ENCODE results near the gene EAF1. TPM values are rescaled to one million over a fixed set of nuclear protein-coding genes. Genes with fewer than 3 reads are reported as not detected.

EAF1 gene
- total RNA-seq: 16.0 and 17.8 TPM in 2 replicates
- long read RNA-seq, full-length matches to known transcripts: 24 of 33 reads
- long read RNA-seq, partial matches to known transcripts: 2 of 33 reads
- long read RNA-seq, other reads (novel, unspliced or antisense): 7 of 33 reads

DNA sequence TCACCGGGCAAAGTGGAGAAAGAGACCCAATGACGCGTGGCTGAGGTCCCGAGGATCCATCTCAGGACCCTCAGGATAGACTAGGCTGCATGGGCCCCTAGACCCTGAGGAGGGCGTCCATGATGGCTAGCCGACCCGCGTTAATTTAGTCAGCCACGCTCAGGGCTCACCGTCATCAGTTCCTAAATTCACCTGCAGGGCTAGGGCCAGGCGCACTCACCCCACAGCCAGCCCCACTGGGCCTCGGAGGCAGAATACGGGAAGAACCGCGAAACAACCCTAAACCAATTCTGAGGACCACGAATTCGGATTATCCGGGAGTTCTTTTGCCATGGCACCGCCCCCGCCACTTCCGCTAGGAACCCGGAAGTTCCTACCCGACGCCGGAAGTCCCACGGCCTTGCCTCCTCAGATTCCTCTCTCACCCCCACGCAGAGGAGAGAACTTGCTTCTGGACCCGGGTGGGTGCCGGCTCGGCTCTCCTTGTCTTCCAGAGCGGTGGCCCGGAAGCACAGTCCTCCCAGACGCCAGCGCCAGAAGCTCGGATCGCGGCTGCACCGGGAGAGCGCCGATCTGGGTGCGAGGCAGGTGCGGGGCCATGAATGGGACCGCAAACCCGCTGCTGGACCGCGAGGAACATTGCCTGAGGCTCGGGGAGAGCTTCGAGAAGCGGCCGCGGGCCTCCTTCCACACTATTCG, at the start of gene EAF1, which contains the start of gene METTL6:
Gene EAF1 (plus strand): TSS at position 417 of the 699 bp plus-strand sequence. CDS start 182 bp downstream, at position 599.
Gene METTL6 (minus strand): TSS at position 363 of the 699 bp plus-strand sequence. CDS start 1,033 bp downstream, outside the sequence.
- Mint-ChIP-seq H3K27ac (ENCODE audit: unreplicated experiment) (peak within 1 kb of the TSS; percentile 93), H3K9me3 (ENCODE audit: unreplicated experiment) (no peaks in the 10 kb centered on the region), H3K36me3 (ENCODE audit: unreplicated experiment) (peaks cover 19% of the 10 kb centered on the region), H3K4me1 (ENCODE audit: unreplicated experiment) (peaks cover 36% of the 10 kb centered on the region), H3K27me3 (ENCODE audit: unreplicated experiment) (no peaks in the 10 kb centered on the region), H3K4me3 (ENCODE audit: unreplicated experiment) (peak within 1 kb of the TSS; percentile 94)
- DNase-seq (ENCODE audit: extremely low spot score, unreplicated experiment): peak; percentile 90
- TF ChIP-seq, protein P1, sequence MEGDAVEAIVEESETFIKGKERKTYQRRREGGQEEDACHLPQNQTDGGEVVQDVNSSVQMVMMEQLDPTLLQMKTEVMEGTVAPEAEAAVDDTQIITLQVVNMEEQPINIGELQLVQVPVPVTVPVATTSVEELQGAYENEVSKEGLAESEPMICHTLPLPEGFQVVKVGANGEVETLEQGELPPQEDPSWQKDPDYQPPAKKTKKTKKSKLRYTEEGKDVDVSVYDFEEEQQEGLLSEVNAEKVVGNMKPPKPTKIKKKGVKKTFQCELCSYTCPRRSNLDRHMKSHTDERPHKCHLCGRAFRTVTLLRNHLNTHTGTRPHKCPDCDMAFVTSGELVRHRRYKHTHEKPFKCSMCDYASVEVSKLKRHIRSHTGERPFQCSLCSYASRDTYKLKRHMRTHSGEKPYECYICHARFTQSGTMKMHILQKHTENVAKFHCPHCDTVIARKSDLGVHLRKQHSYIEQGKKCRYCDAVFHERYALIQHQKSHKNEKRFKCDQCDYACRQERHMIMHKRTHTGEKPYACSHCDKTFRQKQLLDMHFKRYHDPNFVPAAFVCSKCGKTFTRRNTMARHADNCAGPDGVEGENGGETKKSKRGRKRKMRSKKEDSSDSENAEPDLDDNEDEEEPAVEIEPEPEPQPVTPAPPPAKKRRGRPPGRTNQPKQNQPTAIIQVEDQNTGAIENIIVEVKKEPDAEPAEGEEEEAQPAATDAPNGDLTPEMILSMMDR (IDR thresholded peaks at IDR 0.05): peak; percentile 32

DNA sequence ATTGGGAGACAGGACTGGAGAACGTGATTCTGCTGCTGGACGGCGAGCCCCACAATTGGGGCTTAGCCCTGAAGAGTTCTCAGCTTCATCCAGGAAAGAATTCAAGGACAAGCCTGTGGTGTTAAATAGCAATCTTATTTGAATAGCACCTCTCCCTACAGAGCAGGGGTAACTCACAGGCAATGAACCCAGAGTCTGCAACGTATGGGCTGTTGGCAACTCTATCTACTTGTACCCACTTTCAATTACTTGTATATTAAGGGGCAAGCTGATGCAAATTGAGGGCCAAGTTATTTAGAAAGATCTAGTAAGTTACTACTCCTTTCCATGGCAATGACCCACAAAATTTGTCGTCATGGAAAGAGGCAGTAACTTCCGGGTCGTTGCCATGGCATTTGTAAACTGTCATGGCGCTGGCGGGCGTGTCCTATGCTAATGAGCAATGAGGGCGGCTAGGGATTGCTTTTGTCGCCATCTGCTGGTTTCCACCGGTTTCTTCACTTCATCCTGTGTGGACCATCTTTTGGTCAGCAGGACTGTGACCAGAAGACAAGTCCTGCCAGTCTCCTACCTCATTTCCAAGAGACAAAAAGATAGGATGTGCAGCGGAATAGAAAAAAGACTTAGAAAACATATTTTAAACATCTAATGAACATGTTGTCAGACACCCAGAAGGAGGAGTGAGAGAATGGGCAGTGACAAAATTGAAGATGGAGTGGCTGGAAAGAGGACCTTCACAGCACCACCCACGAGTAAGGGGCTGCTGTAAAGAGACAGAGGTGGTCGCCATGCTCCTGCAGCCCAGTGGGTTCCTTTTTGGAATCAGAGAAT, 49.2 kb upstream of the EAF1 start:
- Mint-ChIP-seq H3K27me3 (ENCODE audit: unreplicated experiment) (no peaks in the 10 kb centered on the region), H3K4me1 (ENCODE audit: unreplicated experiment) (no peaks in the 10 kb centered on the region), H3K36me3 (ENCODE audit: unreplicated experiment) (no peaks in the 10 kb centered on the region), H3K4me3 (ENCODE audit: unreplicated experiment) (no peak overlapping the region), H3K27ac (ENCODE audit: unreplicated experiment) (peak overlapping the region; percentile 73), H3K9me3 (ENCODE audit: unreplicated experiment) (no peaks in the 10 kb centered on the region)
- peak; percentile 96 for DNase-seq (ENCODE audit: extremely low spot score, unreplicated experiment)
- TF ChIP-seq, protein P1 (IDR thresholded peaks at IDR 0.05): peak; percentile 86

DNA sequence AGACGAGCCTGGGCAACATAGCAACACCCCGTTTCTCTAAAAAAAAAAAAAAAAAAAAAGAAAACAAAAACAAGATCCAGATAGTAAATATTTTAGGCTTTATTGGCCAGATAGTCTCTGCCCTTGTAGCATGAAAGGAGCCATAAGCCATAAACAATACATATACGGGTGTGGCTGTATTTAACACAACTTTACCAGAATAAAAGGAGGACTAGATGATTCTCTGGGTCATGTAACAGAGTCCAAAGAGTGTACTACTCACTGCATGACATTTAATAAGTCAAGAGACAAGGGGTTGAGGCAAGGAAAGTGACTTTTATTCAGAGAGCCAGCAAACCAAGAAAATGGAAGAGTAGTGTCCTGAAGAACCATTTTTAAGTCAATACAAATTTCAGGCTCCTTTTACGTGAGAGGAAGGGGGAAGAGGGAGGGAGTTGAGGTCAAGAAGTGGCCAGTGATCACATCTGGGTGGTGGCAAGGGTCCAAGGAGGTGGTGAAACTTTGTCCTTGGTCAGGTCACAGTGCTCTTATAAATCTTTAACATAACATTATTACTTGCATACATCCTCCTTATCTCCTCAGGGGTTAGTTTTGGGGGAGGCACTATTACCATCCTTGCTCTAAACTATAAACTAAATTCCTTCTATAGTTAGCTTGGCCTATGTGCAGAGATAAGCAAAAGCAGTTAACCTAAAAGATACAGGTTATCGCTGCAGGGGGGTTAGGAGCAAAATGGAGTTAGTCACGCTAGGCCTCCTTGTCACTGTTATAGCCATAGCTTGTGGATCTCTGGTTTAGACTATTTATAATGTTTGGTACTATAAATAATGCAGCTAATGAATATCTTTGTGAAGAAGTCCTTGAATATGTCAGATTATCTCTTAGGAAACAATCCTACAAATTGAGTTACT, 46.2 kb upstream of the EAF1 start:
- H3K27me3 Mint-ChIP-seq (ENCODE audit: unreplicated experiment): no peaks in the 10 kb centered on the region
- H3K9me3 Mint-ChIP-seq (ENCODE audit: unreplicated experiment): no peaks in the 10 kb centered on the region
- H3K4me3 Mint-ChIP-seq (ENCODE audit: unreplicated experiment): no peak overlapping the region
- H3K36me3 Mint-ChIP-seq (ENCODE audit: unreplicated experiment): no peaks in the 10 kb centered on the region
- peaks cover 5% of the 10 kb centered on the region for H3K4me1 Mint-ChIP-seq (ENCODE audit: unreplicated experiment)
- H3K27ac Mint-ChIP-seq (ENCODE audit: unreplicated experiment): no peak overlapping the region
- no peak for DNase-seq (ENCODE audit: extremely low spot score, unreplicated experiment)
- TF ChIP-seq, protein P1 (IDR thresholded peaks at IDR 0.05): no peak

DNA sequence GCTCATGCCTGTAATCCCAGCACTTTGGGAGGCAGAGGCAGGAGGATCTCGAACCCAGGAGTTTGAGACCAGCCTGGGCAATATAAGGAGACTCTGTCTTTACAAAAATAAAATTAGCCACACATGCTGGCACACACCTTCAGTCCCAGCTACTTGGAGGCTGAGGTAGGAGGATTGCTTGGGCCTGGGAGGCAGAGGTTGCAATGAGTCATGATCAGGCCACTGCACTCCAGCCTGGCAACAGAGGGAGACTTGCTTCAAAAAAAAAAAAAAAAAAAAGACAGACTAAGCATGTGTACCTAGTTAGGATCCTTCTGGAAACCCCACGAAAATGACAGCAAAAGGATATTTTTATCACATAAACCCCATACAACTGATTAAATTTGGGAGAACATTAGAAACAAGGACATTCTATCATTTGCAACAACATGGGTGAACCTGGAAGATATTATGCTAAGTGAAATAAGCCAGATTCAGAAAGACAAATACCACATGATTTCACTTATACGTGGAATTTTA, 44.9 kb upstream of the EAF1 start:
- Mint-ChIP-seq H3K9me3 (ENCODE audit: unreplicated experiment) (no peaks in the 10 kb centered on the region), H3K27me3 (ENCODE audit: unreplicated experiment) (no peaks in the 10 kb centered on the region), H3K27ac (ENCODE audit: unreplicated experiment) (no peak overlapping the region), H3K4me1 (ENCODE audit: unreplicated experiment) (peaks cover 5% of the 10 kb centered on the region), H3K36me3 (ENCODE audit: unreplicated experiment) (no peaks in the 10 kb centered on the region), H3K4me3 (ENCODE audit: unreplicated experiment) (no peak overlapping the region)
- no peak for DNase-seq (ENCODE audit: extremely low spot score, unreplicated experiment)
- TF ChIP-seq, protein P1 (IDR thresholded peaks at IDR 0.05): no peak

All from osteocyte (in vitro differentiated cells).